ENCODE data around the gene FKBP1A. TPM values are rescaled to one million over a fixed set of nuclear protein-coding genes. Genes with fewer than 3 reads are reported as not detected.

Gene FKBP1A
- total and polyA plus RNA-seq, 4 donors: 145 to 465 (median 277) TPM

DNA sequence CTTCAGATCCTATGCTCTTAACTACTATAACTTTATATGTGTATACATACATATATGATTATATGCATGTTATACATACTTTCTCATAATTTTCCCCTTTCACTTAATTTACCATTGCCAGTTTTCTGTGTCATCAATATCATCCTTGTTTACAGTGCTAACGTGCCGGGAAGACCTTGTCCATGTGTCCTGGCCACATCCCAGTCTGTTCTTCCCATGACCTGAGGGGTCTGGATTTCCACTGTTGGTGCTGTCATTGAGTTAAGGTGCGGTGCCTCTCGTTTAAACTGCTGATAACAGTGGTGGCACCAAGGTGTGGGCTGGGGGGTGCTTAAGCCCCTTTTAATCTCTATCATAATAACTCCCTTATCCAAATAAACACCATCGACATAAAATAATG, 55.4 kb downstream of the FKBP1A start:
- peak overlapping the region; percentile 58 to 70 for H3K27ac ChIP-seq (ENCODE audit: low read depth in 1 of 2, low read length in 1 of 2)

DNA sequence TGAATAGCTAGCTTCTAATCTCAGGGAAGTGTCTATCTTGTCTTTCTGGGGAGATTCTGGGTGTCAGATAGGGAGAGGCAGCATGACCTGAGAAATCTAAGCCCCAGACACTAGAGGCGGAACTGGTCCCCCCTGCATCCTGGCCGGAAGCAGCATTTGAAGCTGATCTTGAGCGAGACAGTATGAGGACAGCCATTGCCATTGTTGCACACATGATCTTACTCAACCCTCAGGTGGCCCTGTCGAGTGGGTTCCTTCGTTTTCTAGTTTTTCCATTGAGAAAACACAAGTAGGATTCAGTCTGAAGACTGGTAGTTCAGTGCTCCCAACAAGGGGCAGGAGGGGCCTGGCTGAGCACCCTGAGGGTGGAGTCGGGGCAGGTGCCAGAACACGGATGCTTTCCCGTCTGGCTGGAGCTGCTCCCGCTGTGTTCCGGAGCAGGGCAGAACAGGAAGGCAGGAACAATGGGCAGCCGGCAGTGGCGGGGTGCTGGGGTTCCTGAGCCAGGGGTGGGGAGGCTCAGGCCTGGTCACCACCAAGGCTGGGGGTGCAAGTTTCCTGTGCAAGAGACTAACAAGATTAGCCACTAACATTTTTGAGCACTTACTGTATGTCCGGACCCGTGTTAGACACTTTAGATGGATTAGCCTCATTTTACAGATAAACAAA, 56.0 kb downstream of the FKBP1A start:
- Histone ChIP-seq H3K9ac (ENCODE audit: insufficient read depth in 1 of 2, low read length in 2 of 2) (no peak overlapping the region), H3K27ac (ENCODE audit: low read depth in 1 of 2, low read length in 1 of 2) (peak overlapping the region; percentile 58 to 75), H3K9me3 (ENCODE audit: control insufficient read depth in 4 of 4, insufficient read depth in 3 of 4, low read length in 3 of 4) (no peaks in the 10 kb centered on the region), H3K4me3 (no peak overlapping the region), H3K4me1 (ENCODE audit: control insufficient read depth in 5 of 5, insufficient read depth in 5 of 5, low read length in 5 of 5) (peaks cover 0 to 23% (median 5%) of the 10 kb centered on the region in 5 donors), H3K36me3 (ENCODE audit: control insufficient read depth in 4 of 4, insufficient read depth in 4 of 4, low read length in 4 of 4) (peaks cover 0 to 6% (median 0%) of the 10 kb centered on the region in 4 donors), H3K27me3 (ENCODE audit: control insufficient read depth in 3 of 3, insufficient read depth in 3 of 3, low read length in 2 of 3) (no peaks in the 10 kb centered on the region)
- ATAC-seq (ENCODE audit: insufficient read depth, low FRiP score) (peak; percentile 74), DNase-seq (peak in 2 of 3 donors; percentile 25 to 50)
- WGBS, 2 donors: 19 to 21% methylated on average over 14 of the region's 14 CpGs
- TF ChIP-seq, protein P1, sequence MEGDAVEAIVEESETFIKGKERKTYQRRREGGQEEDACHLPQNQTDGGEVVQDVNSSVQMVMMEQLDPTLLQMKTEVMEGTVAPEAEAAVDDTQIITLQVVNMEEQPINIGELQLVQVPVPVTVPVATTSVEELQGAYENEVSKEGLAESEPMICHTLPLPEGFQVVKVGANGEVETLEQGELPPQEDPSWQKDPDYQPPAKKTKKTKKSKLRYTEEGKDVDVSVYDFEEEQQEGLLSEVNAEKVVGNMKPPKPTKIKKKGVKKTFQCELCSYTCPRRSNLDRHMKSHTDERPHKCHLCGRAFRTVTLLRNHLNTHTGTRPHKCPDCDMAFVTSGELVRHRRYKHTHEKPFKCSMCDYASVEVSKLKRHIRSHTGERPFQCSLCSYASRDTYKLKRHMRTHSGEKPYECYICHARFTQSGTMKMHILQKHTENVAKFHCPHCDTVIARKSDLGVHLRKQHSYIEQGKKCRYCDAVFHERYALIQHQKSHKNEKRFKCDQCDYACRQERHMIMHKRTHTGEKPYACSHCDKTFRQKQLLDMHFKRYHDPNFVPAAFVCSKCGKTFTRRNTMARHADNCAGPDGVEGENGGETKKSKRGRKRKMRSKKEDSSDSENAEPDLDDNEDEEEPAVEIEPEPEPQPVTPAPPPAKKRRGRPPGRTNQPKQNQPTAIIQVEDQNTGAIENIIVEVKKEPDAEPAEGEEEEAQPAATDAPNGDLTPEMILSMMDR (IDR thresholded peaks at IDR 0.05; ENCODE audit: control extremely low read depth, extremely low read depth): no peak

More for the DNA sequence above, 55.4 kb downstream of the FKBP1A start:
- H3K9ac ChIP-seq (ENCODE audit: insufficient read depth in 1 of 2, low read length in 2 of 2): no peak overlapping the region
- peaks cover 0 to 6% (median 0%) of the 10 kb centered on the region in 4 donors for H3K36me3 ChIP-seq (ENCODE audit: control insufficient read depth in 4 of 4, insufficient read depth in 4 of 4, low read length in 4 of 4)
- no peak for ATAC-seq (ENCODE audit: insufficient read depth, low FRiP score)
- TF ChIP-seq, protein P1 (IDR thresholded peaks at IDR 0.05; ENCODE audit: control extremely low read depth, extremely low read depth): no peak
- H3K27me3 ChIP-seq (ENCODE audit: control insufficient read depth in 3 of 3, insufficient read depth in 3 of 3, low read length in 2 of 3): no peaks in the 10 kb centered on the region
- H3K4me1 ChIP-seq (ENCODE audit: control insufficient read depth in 5 of 5, insufficient read depth in 5 of 5, low read length in 5 of 5): peaks cover 0 to 23% (median 5%) of the 10 kb centered on the region in 5 donors
- DNase-seq: no peak
- H3K9me3 ChIP-seq (ENCODE audit: control insufficient read depth in 4 of 4, insufficient read depth in 3 of 4, low read length in 3 of 4): no peaks in the 10 kb centered on the region
- H3K4me3 ChIP-seq: no peak overlapping the region
- 49 to 66% methylated on average over 5 of the region's 5 CpGs for WGBS, 2 donors

DNA sequence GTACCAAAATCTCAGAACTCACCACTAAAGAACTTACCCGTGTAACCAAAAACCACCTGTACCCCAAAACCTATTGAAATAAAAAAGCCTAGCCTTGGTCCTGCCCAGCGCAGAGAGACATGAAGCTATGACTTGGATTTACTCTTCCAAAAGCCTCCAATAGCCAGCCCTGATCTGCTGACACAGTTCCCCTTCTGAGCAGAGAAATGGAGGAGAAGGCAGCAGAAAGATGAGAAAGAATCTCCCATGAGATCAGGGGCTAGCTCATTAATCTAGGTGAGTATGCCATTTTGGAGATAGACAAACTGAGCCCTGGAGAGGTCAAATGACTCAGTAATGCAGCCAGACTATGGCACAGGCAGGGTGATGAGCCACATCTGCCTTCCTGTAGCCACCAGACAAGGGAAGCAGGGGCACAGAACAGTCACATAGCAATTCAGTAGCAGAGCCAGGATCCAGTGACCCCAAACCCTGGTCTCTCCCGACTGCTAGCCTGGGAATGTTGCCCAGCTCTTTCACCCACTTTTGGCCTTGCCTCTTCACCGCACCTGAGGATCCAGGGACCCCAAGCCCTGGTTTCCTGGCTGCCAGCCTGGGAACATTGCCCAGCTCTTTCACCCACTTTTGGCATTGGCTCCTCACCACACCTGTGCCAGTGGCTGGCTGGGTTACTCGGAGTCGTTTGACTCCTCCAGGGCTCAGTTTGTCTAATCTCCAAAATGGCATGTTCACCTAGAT, 56.7 kb downstream of the FKBP1A start:
- ATAC-seq (ENCODE audit: insufficient read depth, low FRiP score): no peak
- H3K27me3 ChIP-seq (ENCODE audit: control insufficient read depth in 3 of 3, insufficient read depth in 3 of 3, low read length in 2 of 3): no peaks in the 10 kb centered on the region
- no peak overlapping the region for H3K9ac ChIP-seq (ENCODE audit: insufficient read depth in 1 of 2, low read length in 2 of 2)
- peaks cover 0 to 6% (median 0%) of the 10 kb centered on the region in 4 donors for H3K36me3 ChIP-seq (ENCODE audit: control insufficient read depth in 4 of 4, insufficient read depth in 4 of 4, low read length in 4 of 4)
- WGBS, 2 donors: 58 to 70% methylated on average over 6 of the region's 6 CpGs
- no peaks in the 10 kb centered on the region for H3K9me3 ChIP-seq (ENCODE audit: control insufficient read depth in 4 of 4, insufficient read depth in 3 of 4, low read length in 3 of 4)
- TF ChIP-seq, protein P1 (IDR thresholded peaks at IDR 0.05; ENCODE audit: control extremely low read depth, extremely low read depth): no peak
- peaks cover 0 to 24% (median 5%) of the 10 kb centered on the region in 5 donors for H3K4me1 ChIP-seq (ENCODE audit: control insufficient read depth in 5 of 5, insufficient read depth in 5 of 5, low read length in 5 of 5)
- no peak overlapping the region for H3K4me3 ChIP-seq
- H3K27ac ChIP-seq (ENCODE audit: low read depth in 1 of 2, low read length in 1 of 2): peak overlapping the region; percentile 58 to 75
- no peak for DNase-seq

All from lung (tissue), 12 donors.